NB4 (cell line): Measurements from ENCODE around the gene GAGE12D.
"Not testable (repeated sequence)": the region's sequence is repeated elsewhere in the genome, so short reads cannot be mapped to it uniquely, and the experiment has no call there.

ENCODE experiments used
- POLR2A ChIP-seq: IDR thresholded peaks from 2 replicates; pipeline ENCODE4 v1.6.1; 2011; ENCODE audit warnings: mild to moderate bottlenecking; ENCODE audit not compliant: insufficient read length; ENCODE audit errors: extremely low read depth
- TF ChIP-seq, protein P1 (sequence below): IDR thresholded peaks from one replicate; pipeline ENCODE4 v1.5.1; 2012; ENCODE audit warnings: low read depth, low read length

DNA sequence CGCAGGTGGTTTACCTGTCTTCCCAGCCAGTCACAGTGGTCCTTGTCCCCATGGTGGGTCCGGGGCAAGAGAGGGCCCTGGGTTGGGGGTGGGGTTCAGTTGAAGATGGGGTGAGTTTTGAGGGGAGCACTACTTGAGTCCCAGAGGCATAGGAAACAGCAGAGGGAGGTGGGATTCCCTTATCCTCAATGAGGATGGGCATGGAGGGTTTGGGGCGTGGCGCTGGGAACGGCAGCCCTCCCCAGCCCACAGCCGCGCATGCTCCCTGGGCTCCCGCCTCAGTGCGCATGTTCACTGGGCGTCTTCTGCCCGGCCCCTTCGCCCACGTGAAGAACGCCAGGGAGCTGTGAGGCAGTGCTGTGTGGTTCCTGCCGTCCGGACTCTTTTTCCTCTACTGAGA lies 19.0 kb downstream of the GAGE12D start, which contains the start of gene GAGE12F:
- TF ChIP-seq, protein P1, sequence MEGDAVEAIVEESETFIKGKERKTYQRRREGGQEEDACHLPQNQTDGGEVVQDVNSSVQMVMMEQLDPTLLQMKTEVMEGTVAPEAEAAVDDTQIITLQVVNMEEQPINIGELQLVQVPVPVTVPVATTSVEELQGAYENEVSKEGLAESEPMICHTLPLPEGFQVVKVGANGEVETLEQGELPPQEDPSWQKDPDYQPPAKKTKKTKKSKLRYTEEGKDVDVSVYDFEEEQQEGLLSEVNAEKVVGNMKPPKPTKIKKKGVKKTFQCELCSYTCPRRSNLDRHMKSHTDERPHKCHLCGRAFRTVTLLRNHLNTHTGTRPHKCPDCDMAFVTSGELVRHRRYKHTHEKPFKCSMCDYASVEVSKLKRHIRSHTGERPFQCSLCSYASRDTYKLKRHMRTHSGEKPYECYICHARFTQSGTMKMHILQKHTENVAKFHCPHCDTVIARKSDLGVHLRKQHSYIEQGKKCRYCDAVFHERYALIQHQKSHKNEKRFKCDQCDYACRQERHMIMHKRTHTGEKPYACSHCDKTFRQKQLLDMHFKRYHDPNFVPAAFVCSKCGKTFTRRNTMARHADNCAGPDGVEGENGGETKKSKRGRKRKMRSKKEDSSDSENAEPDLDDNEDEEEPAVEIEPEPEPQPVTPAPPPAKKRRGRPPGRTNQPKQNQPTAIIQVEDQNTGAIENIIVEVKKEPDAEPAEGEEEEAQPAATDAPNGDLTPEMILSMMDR = not testable (repeated sequence)
- not testable (repeated sequence) for TF ChIP-seq POLR2A
